ENCODE results near the gene ZSWIM6.
"Not testable (repeated sequence)": the region's sequence is repeated elsewhere in the genome, so short reads cannot be mapped to it uniquely, and the experiment has no call there.

The ZSWIM6 gene

DNA sequence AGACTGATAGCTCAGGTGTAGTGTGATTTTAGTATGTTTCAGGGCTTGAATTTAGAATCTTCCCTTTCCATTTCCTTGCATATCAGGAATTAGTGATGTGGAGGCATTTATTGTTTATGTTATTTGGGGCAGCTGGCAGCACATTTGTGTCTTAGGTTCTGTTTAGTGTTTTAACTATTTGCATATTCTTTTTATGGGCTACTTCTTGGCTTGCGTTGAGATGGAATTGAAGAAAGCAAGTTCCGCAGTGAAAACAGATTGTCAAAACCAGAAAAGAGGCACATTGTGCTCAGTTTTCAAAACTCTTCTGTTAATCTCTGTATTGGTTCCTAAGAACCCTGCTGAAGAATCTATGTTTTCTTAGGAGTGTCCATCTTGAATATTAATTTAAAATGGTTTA, 80.3 kb downstream of the ZSWIM6 start:
- no peak for DNase-seq

DNA sequence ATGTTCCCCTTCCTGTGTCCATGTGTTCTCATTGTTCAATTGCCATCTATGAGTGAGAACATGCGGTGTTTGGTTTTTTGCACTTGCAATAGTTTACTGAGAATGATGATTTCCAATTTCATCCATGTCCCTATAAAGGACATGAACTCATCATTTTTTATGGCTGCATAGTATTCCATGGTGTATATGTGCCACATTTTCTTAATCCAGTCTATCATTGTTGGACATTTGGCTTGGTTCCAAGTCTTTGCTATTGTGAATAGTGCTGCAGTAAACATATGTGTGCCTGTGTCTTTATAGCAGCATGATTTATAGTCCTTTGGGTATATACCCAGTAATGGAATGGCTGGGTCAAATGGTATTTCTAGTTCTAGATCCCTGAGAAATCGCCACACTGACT, 81.1 kb downstream of the ZSWIM6 start:
- DNase-seq, result not testable (repeated sequence)

DNA sequence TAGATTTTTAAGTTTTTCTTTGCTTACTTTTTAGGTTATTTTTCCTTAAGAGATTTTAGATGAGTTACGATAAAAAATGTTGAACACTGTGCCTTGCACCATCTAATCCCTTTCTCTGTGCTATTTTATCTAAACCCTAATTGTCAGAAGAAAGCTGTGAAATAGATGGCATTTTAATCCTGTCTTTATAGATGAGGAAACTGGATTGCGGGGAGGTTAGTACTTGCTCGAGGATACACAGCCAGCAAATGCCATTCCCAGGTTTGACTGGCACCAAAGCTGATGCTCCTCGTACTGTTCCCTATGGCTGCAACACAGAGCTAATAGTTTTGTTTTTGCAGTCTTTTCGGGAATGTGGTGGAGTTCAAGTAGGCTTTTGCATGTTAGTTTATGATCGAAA, 82.7 kb downstream of the ZSWIM6 start:
- no peak for DNase-seq

GRCh38 chr5:61416010-61416409, 84.0 kb downstream of the ZSWIM6 start:
- DNase-seq, result no peak

DNA sequence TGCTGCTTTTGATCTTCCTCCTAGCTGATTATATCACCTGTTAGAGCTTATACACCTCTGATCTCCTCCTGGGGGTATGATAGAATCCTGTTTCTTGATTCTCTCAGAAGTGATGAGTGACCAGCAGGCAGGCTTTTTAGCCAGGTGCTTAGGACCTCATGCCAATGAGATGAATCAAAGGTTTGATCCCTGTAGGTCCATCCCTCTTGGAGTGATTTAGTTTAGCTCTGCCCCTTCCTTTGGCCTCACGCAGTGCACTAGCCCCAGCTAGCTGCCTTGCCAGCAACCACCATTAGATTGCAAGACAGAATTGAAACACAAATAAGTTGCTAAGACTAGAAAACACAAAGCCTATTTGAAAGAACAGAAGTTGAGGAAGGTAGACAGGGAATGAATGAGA, 84.4 kb downstream of the ZSWIM6 start:
- DNase-seq, result no peak

DNA sequence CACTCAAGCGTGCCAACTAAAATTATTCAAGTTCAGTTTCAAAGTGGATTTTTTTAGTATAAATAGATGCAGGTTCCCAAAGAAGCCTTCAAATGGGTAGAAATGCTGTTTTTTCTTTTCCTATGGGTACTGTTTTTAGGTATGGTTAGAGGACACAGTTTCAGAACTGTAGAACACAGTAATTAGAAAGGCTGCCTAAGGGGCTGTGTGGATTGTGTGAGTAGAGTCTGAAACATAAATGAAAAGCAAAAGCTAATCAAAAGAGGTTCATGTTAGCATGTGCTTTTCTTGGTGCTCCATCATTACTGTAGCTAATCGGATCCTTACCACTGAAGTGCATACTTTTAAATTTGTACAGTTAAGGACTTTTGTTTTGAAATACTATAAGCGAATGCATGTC, 85.3 kb downstream of the ZSWIM6 start:
- no peak for DNase-seq

DNA sequence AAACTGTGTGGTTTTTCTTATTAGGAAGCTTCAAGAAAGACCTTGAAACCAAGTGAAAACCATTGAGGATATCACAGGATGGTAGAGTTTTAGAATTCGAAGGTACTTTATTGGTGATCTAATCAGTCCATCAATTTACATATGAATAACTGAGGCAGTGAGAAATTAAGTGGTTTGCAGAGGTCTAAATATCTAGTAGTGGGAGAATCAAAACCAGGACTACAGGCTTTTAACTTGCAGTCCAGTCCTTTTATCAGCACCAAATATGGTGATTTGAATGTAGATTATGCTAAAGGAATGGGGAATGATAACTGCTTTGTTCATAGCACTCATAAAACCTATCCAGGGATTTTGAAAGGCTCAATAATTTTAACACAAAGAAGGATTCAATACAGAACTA, 85.8 kb downstream of the ZSWIM6 start:
- DNase-seq, result no peak

DNA sequence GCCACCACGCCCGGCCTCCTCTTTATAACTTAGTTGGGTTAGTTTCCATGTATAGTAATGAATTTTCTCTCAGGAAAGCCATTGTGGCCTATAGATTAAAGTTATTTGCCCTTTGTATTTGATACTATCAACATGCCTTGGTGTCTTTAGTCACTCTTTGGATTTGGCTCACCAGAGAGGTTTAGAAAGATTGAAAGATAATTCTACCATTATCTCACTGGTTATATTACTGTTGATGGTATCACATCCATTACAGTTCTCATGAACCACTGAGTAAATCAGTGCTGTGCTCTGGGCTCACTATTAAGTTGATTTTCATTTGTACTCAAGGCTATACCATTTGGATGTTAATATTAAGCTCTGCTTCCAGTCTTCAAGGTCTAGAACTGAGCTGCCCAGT, 87.0 kb downstream of the ZSWIM6 start:
- DNase-seq, result no peak

GRCh38 chr5:61420016-61420415, 88.0 kb downstream of the ZSWIM6 start:
- no peak for DNase-seq

DNA sequence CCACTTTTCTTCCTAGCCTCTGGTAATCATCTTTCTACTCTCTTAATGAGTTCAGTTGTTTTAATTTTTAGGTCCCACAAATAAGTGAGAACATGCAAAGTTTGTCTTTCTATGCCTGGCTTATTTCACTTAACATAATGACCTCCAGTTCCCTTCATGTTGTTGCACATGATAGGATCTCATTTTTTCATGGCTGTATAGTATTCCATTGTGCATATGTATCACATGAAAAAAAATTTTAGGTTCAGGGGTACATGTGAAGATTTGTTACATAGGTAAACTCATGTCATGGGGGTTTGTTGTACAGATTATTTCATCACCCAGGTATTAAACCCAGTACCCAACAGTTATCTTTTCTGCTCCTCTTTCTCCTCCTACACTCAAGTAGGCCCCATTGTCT, 89.2 kb downstream of the ZSWIM6 start:
- DNase-seq, result not testable (repeated sequence)

DNA sequence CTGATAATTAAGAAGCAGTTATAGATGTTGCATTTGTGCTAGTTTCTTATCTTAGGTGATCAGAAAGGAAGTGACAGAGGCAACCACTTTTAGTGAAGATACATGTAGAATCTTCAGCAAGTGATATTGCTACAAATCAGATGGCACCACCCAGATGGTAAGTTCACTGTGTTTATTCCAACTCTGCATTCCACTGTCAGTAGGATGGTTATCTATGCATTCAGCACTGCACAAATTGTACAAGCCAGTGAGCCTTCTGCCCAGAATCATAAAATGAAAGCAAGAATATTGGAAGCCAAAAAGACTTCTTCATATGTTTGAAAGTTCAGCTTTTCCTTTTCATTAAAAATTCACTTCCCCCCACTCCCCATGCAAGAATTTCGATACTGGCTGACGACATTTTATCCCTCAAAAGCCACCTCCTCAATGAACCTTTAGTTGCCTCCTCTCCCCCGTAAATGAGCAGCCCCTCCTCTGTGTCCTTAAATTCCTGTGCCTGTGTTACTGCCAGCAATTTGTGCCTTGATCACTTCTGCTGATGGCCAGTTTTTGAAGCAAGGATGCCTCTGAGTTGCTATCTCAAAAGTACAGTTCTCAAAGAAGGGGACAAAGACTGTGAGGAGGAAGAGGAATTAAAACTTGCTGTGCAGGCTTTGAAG, 91.6 kb downstream of the ZSWIM6 start:
- no peak for DNase-seq

- DNase-seq, result no peak
These were observed 93.9 kb downstream of the ZSWIM6 start for GRCh38 chr5:61425918-61426317.

DNA sequence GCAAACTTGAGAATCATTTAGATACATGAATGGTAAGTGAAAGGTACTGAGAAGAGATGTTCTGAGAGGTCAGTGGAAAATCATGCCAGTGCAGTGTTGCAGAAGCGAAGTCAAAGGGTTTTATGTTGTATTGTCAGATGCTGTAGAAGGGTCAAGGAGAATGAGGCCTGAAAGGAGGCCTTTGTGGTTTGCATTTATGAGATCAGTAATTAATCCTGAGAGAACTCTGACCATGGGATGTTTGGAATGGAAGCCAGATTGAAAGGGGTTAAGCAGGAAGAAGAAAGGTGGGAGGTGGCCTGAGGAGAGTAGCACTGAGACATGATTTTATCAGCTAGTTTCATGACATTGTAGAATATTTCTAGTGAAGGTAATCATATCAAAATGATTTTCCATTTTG, 97.8 kb downstream of the ZSWIM6 start:
- DNase-seq, result no peak

- no peak for DNase-seq
These were observed 100.0 kb downstream of the ZSWIM6 start for GRCh38 chr5:61431923-61432620.

DNA sequence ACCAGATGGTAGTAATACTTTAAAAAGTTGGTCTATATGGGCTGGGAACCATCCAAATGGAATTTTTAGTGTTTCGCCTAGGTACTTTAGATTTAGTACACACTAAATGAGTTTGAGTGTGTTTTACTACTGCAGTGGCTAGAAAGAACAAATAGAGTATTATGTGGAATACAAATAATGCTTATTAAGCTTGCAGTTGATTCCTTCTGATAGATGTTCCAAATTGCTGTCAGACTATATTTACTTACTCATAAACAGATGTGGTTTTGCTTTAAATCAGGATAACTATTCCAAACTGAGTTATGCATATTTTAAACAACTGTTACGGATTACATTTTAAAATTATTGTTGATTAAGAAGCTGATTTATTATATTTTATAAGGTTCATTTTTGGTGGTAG, 103.3 kb downstream of the ZSWIM6 start:
- no peak for DNase-seq

DNA sequence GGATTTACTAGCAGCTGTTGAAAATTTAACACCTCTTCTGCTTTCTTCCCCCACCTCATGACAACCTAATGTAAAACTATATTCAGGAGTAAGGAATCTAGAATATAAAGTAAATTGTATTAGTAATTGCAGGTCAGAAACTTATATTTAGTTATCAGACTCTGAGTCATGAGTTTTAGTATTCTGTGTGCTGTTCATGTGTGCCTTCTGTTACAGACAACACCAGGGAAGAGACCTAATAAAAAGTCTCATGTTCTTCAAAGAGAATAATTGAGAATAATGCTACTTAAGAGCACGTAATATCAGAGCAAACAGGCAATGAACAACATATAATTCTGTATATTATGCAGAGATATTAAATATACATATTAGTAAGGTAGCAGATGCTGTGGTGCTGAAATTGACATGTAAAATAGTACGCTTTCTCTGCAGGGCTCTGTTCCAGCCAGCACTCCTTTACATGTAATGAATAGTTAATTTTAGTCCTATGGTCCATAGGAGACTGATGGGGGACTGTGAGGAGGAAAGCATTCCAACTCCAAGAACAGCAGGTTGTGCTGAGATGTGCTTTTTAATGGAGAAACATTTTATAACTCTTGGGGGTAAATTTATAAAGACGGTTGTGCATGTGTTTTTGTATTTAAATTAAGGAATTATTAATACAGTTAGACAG, 106.4 kb downstream of the ZSWIM6 start:
- DNase-seq, result no peak

- DNase-seq, result no peak
These were observed 108.0 kb downstream of the ZSWIM6 start for GRCh38 chr5:61440086-61440485.

- DNase-seq, result no peak
These were observed 108.5 kb downstream of the ZSWIM6 start for GRCh38 chr5:61440596-61440995.

DNA sequence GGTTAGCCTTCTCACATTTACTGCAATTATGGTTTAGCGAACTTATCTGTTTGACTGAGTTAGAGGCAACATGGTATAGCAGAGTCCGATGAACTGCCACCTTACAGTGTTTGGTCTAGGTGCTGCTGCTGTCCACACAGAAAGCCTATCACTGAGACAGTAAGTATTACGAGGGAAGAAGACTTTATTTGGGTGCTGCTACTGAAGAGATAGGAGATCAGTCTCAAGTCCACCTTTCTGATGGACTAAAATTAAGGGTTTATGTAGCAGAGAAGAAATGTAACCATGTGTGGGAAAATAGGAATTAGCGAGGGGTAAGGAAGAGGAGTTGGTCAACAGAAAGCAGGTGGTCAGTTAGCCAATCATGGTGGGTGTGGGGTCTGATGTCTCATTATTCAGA, 109.7 kb downstream of the ZSWIM6 start:
- DNase-seq, result no peak

- DNase-seq, result no peak
These were observed 115.9 kb downstream of the ZSWIM6 start for GRCh38 chr5:61447780-61448495.

DNA sequence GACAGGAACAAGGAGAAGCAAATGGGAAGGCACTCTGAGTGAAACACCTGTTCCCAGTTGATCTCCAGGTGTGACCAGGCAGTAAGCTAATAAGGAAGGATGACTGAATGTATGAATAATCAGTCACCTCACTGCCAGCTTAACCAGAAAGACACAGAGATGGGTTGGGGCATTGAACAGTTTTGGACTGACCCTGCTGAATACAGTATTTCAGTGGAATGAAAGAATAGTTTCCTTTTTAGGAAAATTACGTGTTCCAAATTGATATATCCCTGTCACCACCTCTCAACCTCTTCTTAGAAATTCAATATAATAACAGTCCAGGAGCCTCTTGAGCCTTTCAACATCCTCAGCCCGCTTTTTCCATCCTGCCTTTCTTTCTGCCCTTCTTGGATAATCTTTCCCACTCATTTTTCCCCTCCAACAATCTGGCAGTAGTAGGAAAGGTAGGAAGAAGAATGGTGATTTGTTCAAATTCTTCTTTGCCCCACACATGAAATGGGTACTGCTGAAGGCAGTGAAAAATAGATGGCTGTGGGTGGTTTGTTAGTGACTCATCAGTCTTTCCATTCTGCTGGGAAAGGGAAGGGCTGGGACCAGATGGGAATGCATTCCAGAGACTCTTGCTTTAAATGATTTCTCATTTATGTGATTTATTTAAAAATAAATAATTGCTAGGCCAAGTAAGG, 117.9 kb downstream of the ZSWIM6 start:
- DNase-seq, result no peak

DNA sequence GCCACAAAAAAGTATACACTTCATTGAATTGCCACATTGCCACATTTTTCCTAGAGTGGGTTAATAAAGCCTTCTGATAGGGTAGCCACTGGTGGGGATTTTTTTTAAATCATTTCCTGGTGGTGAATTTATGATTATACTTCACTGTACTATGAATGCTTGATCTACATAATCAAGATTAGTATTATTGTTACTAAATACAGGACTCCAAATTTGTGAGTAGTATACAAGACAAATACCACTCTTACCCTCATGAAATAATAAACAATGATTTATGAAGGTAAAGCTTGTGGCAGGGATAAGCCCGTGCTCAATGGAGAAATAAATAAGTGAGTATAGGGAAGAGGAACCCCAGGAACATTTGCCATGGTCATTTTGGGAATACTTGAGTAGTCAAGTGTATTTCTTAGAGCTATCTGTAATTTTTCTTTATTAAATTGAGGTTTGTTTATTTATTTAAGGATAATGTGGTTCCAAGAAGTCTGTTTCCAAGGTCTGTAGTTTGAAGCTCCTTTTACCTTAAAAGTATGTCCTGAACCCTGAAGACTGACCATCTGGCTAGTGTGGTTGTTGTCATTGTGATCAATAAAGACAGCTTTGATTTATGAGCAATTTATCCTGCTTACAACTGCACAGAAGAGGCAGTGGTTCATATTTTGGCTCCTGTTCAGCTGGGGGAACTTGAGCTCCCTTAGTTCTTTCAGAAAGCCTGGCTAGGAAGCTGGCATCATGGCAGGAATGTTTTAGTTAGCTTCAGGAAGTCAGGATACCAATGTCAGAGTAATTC, 118.6 kb downstream of the ZSWIM6 start:
- no peak for DNase-seq
